C4-2B (cell line): Measurements from ENCODE around the gene EFNA5.

Experiments used
- ZFX ChIP-seq: fragments of 450-650 bp; IDR thresholded peaks from 2 replicates; pipeline ENCODE4 v1.6.1; 2017
- TF ChIP-seq, protein P1 (sequence below): fragments of 450-650 bp; conservative IDR thresholded peaks from 2 replicates; pipeline ENCODE4 v1.5.1; 2017; ENCODE audit warnings: mild to moderate bottlenecking

- TF ChIP-seq, protein P1, sequence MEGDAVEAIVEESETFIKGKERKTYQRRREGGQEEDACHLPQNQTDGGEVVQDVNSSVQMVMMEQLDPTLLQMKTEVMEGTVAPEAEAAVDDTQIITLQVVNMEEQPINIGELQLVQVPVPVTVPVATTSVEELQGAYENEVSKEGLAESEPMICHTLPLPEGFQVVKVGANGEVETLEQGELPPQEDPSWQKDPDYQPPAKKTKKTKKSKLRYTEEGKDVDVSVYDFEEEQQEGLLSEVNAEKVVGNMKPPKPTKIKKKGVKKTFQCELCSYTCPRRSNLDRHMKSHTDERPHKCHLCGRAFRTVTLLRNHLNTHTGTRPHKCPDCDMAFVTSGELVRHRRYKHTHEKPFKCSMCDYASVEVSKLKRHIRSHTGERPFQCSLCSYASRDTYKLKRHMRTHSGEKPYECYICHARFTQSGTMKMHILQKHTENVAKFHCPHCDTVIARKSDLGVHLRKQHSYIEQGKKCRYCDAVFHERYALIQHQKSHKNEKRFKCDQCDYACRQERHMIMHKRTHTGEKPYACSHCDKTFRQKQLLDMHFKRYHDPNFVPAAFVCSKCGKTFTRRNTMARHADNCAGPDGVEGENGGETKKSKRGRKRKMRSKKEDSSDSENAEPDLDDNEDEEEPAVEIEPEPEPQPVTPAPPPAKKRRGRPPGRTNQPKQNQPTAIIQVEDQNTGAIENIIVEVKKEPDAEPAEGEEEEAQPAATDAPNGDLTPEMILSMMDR: no peak
- TF ChIP-seq ZFX: no peak
Observed at GRCh38 chr5:107516452-107517184, 154.1 kb downstream of the EFNA5 start.
